Brain microvascular endothelial cell (primary cell): ENCODE data around the gene WNT10A.

Experiments
- DNase-seq: peaks from one replicate; pipeline ENCODE4 v3.0.0-alpha.2; 2020
- H3K27ac ChIP-seq: fragments of 250-450 bp; sonication (Bioruptor Pico); 2 replicates; pipeline ENCODE4 v1.5.1; 2020; ENCODE audit warnings: mild to moderate bottlenecking, moderate library complexity
- H3K27me3 ChIP-seq: fragments of 250-450 bp; sonication (Bioruptor Pico); replicated peaks from 2 replicates; pipeline ENCODE4 v1.5.1; 2020; ENCODE audit warnings: mild to moderate bottlenecking
- H3K36me3 ChIP-seq: fragments of 250-450 bp; sonication (Bioruptor Pico); replicated peaks from 2 replicates; pipeline ENCODE4 v1.5.1; 2020; ENCODE audit warnings: mild to moderate bottlenecking
- H3K4me3 ChIP-seq: 2 replicates; pipeline ENCODE4 v1.5.1; 2011; ENCODE audit warnings: low read depth, mild to moderate bottlenecking, control low read depth, low read length, moderate library complexity
- CTCF ChIP-seq: IDR thresholded peaks from 2 replicates; pipeline ENCODE4 v1.5.1; 2011; ENCODE audit warnings: low read depth, mild to moderate bottlenecking, moderate library complexity, low read length, control low read depth, inconsistent platforms; ENCODE audit errors: missing control alignments
- in situ Hi-C: cut with HindIII; loops from 2 replicates; pipeline ENCODE4 v1.10.0; 2017; ENCODE audit warnings: low sequenced_read_pairs, low pct_ligation_motif_present

WNT10A gene

GRCh38 chr2:218871345-218872302 lies 9.0 kb upstream of the WNT10A start:
- no peak for DNase-seq
- in situ Hi-C loops: no loop called here
- H3K27ac ChIP-seq: no peak overlapping the region
- no peak overlapping the region for H3K4me3 ChIP-seq
- peaks cover 77% of the 10 kb centered on the region for H3K27me3 ChIP-seq
- TF ChIP-seq CTCF: no peak
- H3K36me3 ChIP-seq: no peaks in the 10 kb centered on the region

GRCh38 chr2:218872645-218873358 lies 7.8 kb upstream of the WNT10A start:
- TF ChIP-seq CTCF: no peak
- Histone ChIP-seq H3K27ac (no peak overlapping the region), H3K4me3 (no peak overlapping the region), H3K27me3 (peaks cover 82% of the 10 kb centered on the region), H3K36me3 (no peaks in the 10 kb centered on the region)
- in situ Hi-C loops: no loop called here
- DNase-seq: no peak

- Histone ChIP-seq H3K27ac (no peak overlapping the region), H3K4me3 (no peak overlapping the region), H3K27me3 (peaks cover 84% of the 10 kb centered on the region), H3K36me3 (no peaks in the 10 kb centered on the region)
- no peak for TF ChIP-seq CTCF
- in situ Hi-C loops: no loop called here
- no peak for DNase-seq
Measured at GRCh38 chr2:218873359-218874194, 7.1 kb upstream of the WNT10A start.

GRCh38 chr2:218875692-218876246 lies 4.9 kb upstream of the WNT10A start:
- Histone ChIP-seq H3K36me3 (no peaks in the 10 kb centered on the region), H3K27ac (no peak overlapping the region), H3K27me3 (peaks cover 87% of the 10 kb centered on the region), H3K4me3 (no peak overlapping the region)
- DNase-seq: no peak
- in situ Hi-C loops: no loop called here
- no peak for TF ChIP-seq CTCF

- TF ChIP-seq CTCF: peak; percentile 98
- in situ Hi-C loops: no loop called here
- Histone ChIP-seq H3K27ac (no peak overlapping the region), H3K4me3 (no peak overlapping the region), H3K36me3 (no peaks in the 10 kb centered on the region), H3K27me3 (peaks cover 87% of the 10 kb centered on the region)
- DNase-seq: peak; percentile 68
Measured at GRCh38 chr2:218876562-218877219, 4.0 kb upstream of the WNT10A start.
